Astrocyte (in vitro differentiated cells and primary cell): ENCODE measurements around the gene CRIM1.

ENCODE experiments used
- EZH2 ChIP-seq: IDR thresholded peaks from 2 replicates; pipeline ENCODE4 v1.6.1; 2012; ENCODE audit warnings: mild to moderate bottlenecking, low read length, inconsistent platforms; ENCODE audit not compliant: insufficient read depth
- TF ChIP-seq, protein P1 (sequence below): IDR thresholded peaks from 2 replicates; pipeline ENCODE4 v1.5.1; 2011; ENCODE audit warnings: low read depth, mild to moderate bottlenecking, inconsistent platforms, low read length, moderate library complexity; ENCODE audit not compliant: insufficient read depth

DNA sequence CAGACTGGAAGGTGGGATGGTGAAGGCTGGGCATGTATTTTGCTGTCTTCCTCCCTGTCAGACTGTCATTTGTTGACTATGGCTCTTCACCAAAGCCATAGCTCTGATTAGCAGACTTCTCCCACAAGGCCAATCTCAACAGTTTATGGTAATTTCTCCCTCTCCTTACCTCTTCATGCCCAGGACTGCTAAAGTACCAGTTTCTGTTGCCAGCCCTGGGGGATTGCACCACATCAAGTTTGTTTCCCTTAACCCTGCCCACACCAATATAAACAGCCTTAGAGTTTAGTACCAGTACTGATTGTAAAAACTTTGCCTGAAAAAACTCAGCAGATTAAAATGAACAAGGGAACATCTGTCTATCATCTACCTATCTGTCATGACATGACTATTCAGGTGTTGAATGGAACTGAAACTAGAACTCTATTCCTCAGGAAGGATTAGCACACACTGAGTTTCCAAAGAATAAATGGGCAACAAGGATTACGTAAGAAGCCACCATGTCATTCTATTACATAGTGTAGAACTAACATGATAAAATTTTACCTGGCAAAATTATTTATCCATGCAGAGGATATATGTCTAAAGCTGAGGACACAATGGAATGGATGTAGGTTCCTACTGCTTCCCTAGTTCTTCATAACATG is 228.7 kb downstream of the CRIM1 start:
- TF ChIP-seq, protein P1, sequence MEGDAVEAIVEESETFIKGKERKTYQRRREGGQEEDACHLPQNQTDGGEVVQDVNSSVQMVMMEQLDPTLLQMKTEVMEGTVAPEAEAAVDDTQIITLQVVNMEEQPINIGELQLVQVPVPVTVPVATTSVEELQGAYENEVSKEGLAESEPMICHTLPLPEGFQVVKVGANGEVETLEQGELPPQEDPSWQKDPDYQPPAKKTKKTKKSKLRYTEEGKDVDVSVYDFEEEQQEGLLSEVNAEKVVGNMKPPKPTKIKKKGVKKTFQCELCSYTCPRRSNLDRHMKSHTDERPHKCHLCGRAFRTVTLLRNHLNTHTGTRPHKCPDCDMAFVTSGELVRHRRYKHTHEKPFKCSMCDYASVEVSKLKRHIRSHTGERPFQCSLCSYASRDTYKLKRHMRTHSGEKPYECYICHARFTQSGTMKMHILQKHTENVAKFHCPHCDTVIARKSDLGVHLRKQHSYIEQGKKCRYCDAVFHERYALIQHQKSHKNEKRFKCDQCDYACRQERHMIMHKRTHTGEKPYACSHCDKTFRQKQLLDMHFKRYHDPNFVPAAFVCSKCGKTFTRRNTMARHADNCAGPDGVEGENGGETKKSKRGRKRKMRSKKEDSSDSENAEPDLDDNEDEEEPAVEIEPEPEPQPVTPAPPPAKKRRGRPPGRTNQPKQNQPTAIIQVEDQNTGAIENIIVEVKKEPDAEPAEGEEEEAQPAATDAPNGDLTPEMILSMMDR = no peak
- TF ChIP-seq EZH2 = no peak
